ENCODE results near the gene GTPBP3. TPM values are rescaled to one million over a fixed set of nuclear protein-coding genes. Genes with fewer than 3 reads are reported as not detected.

GTPBP3 gene
- total and polyA plus RNA-seq, 9 of the 15 experiments (the other 6 are each of a cell fraction or from before 2014, with no cell fraction given) = 4.9 to 124 (median 22.6) TPM

DNA sequence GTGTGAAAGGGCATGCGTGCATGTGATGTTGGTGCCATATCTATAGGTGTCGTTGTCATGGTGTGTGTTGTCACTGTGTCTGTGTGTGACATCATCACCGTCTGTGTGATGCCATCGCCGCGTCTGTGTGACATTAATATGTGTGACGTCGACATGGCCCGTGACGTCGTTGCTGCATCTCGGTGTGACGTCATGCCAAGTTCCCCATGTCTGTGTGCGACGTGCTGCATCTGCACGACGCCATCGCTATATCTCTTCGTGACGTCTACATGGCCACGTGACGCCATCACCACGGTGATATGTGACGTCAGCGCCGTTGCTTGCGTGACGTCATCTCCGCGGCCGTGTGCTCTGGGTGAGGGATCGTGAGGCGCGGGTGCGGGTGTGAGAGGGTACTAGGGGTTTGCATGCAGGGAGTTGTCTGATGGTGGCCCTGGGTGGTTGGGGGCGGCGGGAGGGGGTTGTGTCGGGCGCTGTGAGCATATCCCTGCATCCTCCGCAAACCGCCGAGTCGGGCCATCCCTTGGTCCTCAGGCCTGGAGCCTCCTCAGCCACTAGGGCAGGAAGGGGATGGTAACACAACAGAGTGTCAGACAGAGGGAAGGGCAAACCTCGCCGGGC is 14.6 kb downstream of the GTPBP3 start (continued):
- TF ChIP-seq, protein P1, sequence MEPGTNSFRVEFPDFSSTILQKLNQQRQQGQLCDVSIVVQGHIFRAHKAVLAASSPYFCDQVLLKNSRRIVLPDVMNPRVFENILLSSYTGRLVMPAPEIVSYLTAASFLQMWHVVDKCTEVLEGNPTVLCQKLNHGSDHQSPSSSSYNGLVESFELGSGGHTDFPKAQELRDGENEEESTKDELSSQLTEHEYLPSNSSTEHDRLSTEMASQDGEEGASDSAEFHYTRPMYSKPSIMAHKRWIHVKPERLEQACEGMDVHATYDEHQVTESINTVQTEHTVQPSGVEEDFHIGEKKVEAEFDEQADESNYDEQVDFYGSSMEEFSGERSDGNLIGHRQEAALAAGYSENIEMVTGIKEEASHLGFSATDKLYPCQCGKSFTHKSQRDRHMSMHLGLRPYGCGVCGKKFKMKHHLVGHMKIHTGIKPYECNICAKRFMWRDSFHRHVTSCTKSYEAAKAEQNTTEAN (CRISPR knock-in tag; IDR thresholded peaks at IDR 0.05) = no peak
- TF ChIP-seq, protein P2, sequence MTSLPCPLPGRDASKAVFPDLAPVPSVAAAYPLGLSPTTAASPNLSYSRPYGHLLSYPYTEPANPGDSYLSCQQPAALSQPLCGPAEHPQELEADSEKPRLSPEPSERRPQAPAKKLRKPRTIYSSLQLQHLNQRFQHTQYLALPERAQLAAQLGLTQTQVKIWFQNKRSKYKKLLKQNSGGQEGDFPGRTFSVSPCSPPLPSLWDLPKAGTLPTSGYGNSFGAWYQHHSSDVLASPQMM (CRISPR knock-in tag; IDR thresholded peaks at IDR 0.05) = no peak
- TF ChIP-seq MAFG (tag; conservative IDR thresholded peaks at IDR 0.05) (no peak), POLR2AphosphoS5 (IDR thresholded peaks at IDR 0.05; ENCODE audit: control insufficient read depth, insufficient read depth, low read depth, low read length) (no peak), ARID2 (IDR thresholded peaks at IDR 0.05) (no peak), ZNF707 (CRISPR knock-in tag; conservative IDR thresholded peaks at IDR 0.05) (no peak), ZSCAN29 (IDR thresholded peaks at IDR 0.05) (no peak), BRD4 (IDR thresholded peaks at IDR 0.05) (no peak), JUNB (CRISPR knock-in tag; conservative IDR thresholded peaks at IDR 0.05) (peak; percentile 50; the same call in 1 of the 2 replicates), ZNF212 (CRISPR knock-in tag; IDR thresholded peaks at IDR 0.05) (no peak), SLC30A9 (CRISPR knock-in tag; IDR thresholded peaks at IDR 0.05) (no peak), PHF21A (IDR thresholded peaks at IDR 0.05; ENCODE audit: borderline replicate concordance, low read depth) (no peak), CREBBP (IDR thresholded peaks at IDR 0.05; ENCODE audit: low read depth, low read length) (no peak)
- TF ChIP-seq, protein P3, sequence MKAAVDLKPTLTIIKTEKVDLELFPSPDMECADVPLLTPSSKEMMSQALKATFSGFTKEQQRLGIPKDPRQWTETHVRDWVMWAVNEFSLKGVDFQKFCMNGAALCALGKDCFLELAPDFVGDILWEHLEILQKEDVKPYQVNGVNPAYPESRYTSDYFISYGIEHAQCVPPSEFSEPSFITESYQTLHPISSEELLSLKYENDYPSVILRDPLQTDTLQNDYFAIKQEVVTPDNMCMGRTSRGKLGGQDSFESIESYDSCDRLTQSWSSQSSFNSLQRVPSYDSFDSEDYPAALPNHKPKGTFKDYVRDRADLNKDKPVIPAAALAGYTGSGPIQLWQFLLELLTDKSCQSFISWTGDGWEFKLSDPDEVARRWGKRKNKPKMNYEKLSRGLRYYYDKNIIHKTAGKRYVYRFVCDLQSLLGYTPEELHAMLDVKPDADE (conservative IDR thresholded peaks at IDR 0.05; ENCODE audit: control insufficient read depth, low read depth, low read length) = no peak
- TF ChIP-seq, protein P4, sequence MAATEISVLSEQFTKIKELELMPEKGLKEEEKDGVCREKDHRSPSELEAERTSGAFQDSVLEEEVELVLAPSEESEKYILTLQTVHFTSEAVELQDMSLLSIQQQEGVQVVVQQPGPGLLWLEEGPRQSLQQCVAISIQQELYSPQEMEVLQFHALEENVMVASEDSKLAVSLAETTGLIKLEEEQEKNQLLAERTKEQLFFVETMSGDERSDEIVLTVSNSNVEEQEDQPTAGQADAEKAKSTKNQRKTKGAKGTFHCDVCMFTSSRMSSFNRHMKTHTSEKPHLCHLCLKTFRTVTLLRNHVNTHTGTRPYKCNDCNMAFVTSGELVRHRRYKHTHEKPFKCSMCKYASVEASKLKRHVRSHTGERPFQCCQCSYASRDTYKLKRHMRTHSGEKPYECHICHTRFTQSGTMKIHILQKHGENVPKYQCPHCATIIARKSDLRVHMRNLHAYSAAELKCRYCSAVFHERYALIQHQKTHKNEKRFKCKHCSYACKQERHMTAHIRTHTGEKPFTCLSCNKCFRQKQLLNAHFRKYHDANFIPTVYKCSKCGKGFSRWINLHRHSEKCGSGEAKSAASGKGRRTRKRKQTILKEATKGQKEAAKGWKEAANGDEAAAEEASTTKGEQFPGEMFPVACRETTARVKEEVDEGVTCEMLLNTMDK (IDR thresholded peaks at IDR 0.05; ENCODE audit: borderline replicate concordance, insufficient read depth, low read depth, low read length, poor library complexity, severe bottlenecking) = no peak
- TF ChIP-seq, protein P5, sequence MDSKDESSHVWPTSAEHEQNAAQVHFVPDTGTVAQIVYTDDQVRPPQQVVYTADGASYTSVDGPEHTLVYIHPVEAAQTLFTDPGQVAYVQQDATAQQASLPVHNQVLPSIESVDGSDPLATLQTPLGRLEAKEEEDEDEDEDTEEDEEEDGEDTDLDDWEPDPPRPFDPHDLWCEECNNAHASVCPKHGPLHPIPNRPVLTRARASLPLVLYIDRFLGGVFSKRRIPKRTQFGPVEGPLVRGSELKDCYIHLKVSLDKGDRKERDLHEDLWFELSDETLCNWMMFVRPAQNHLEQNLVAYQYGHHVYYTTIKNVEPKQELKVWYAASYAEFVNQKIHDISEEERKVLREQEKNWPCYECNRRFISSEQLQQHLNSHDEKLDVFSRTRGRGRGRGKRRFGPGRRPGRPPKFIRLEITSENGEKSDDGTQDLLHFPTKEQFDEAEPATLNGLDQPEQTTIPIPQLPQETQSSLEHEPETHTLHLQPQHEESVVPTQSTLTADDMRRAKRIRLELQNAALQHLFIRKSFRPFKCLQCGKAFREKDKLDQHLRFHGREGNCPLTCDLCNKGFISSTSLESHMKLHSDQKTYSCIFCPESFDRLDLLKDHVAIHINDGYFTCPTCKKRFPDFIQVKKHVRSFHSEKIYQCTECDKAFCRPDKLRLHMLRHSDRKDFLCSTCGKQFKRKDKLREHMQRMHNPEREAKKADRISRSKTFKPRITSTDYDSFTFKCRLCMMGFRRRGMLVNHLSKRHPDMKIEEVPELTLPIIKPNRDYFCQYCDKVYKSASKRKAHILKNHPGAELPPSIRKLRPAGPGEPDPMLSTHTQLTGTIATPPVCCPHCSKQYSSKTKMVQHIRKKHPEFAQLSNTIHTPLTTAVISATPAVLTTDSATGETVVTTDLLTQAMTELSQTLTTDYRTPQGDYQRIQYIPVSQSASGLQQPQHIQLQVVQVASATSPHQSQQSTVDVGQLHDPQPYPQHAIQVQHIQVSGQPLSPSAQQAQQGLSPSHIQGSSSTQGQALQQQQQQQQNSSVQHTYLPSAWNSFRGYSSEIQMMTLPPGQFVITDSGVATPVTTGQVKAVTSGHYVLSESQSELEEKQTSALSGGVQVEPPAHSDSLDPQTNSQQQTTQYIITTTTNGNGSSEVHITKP (IDR thresholded peaks at IDR 0.05; ENCODE audit: partially characterized antibody) = no peak
